Gastroesophageal sphincter (tissue), 3 donors: Measurements from ENCODE around the gene TGM6.

Experiments
- CTCF ChIP-seq, 4 experiments: fragments of 200-600 bp in 2 of 4; fragments of 450-650 bp in 2 of 4; sonication (generic) in 1 of 4; IDR thresholded peaks; one replicate each; pipeline ENCODE4 v1.5.1; 2017 to 2019; ENCODE audit warnings: antibody characterized with exemption in 4 of 4, mild to moderate bottlenecking in 2 of 4, moderate library complexity in 2 of 4
- EP300 ChIP-seq: sonication (generic); formaldehyde crosslinking; IDR thresholded peaks from one replicate; pipeline ENCODE4 v1.6.1; 2017; ENCODE audit warnings: antibody characterized with exemption, mild to moderate bottlenecking
- POLR2A ChIP-seq, 2 donors: fragments of 450-650 bp; IDR thresholded peaks; one replicate each; pipeline ENCODE4 v1.6.1; 2017; ENCODE audit warnings: antibody characterized with exemption in 2 of 2, mild to moderate bottlenecking in 2 of 2, moderate library complexity in 1 of 2
- POLR2AphosphoS5 ChIP-seq: sonication (generic); formaldehyde crosslinking; IDR thresholded peaks from one replicate; pipeline ENCODE4 v1.6.1; 2017; ENCODE audit warnings: antibody characterized with exemption

DNA sequence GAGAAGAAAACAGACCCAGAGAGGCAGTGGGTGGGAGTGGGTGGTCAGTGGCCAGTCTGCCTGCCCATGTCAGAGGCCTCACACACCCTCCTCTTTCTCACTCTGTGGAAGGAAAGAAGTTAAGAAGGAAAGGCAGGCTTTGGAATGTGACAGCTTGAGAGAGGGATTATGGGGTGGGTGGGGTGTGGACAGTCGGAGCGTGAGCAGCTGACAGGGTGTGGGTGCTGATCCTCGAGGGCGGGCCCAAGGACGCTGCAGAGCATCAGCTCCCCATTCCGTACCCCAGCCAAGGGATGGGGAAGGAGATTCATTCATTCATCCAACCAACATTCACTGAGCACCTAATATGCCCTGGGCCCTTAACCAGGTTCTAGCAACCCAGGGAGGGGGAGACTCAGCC is 4.8 kb downstream of the TGM6 start:
- TF ChIP-seq CTCF (IDR thresholded peaks at IDR 0.05) (no peak), EP300 (no peak), POLR2A (IDR thresholded peaks at IDR 0.05) (no peak), POLR2AphosphoS5 (no peak)
